Measurements from ENCODE around the gene ESYT2. TPM values are rescaled to one million over a fixed set of nuclear protein-coding genes. Genes with fewer than 3 reads are reported as not detected.

The ESYT2 gene
- total RNA-seq, 6 experiments from 2014 or later = 46.1 to 57.8 (median 52.5) TPM

GRCh38 chr7:158849768-158850544 lies 20.6 kb upstream of the ESYT2 start:
- peaks cover 15% of the 10 kb centered on the region; the same call in 1 of the 2 replicates for H3K4me1 Mint-ChIP-seq (ENCODE audit: low read depth)
- no peak for TF ChIP-seq CTCF (IDR thresholded peaks at IDR 0.05)
- no peak for DNase-seq
- no peaks in the 10 kb centered on the region; the same call in 1 of the 2 replicates for H3K9me3 Mint-ChIP-seq
- H3K27ac Mint-ChIP-seq = no peak overlapping the region
- no peaks in the 10 kb centered on the region for H3K27me3 Mint-ChIP-seq (ENCODE audit: insufficient read depth)
- peaks cover 4% of the 10 kb centered on the region; the same call in 1 of the 2 replicates for H3K36me3 Mint-ChIP-seq (ENCODE audit: low read depth)
- no peak overlapping the region for H3K4me3 Mint-ChIP-seq

- H3K4me1 Mint-ChIP-seq (ENCODE audit: low read depth) = peaks cover 12% of the 10 kb centered on the region; the same call in 1 of the 2 replicates
- H3K27me3 Mint-ChIP-seq (ENCODE audit: insufficient read depth) = no peaks in the 10 kb centered on the region
- peaks cover 4% of the 10 kb centered on the region; the same call in 1 of the 2 replicates for H3K36me3 Mint-ChIP-seq (ENCODE audit: low read depth)
- H3K4me3 Mint-ChIP-seq = no peak overlapping the region
- DNase-seq = no peak
- TF ChIP-seq CTCF (IDR thresholded peaks at IDR 0.05) = no peak
- no peaks in the 10 kb centered on the region; the same call in 1 of the 2 replicates for H3K9me3 Mint-ChIP-seq
- H3K27ac Mint-ChIP-seq = no peak overlapping the region
Measured at GRCh38 chr7:158849442-158849767, 20.1 kb upstream of the ESYT2 start.

- H3K27me3 Mint-ChIP-seq (ENCODE audit: insufficient read depth) = peaks cover 4% of the 10 kb centered on the region; the same call in 1 of the 2 replicates
- H3K27ac Mint-ChIP-seq = peak overlapping the region; percentile 63
- DNase-seq = no peak
- H3K4me3 Mint-ChIP-seq = peak overlapping the region; percentile 71; the same call in 1 of the 2 replicates
- H3K4me1 Mint-ChIP-seq (ENCODE audit: low read depth) = peaks cover 17% of the 10 kb centered on the region; the same call in 1 of the 2 replicates
- peaks cover 4% of the 10 kb centered on the region; the same call in 1 of the 2 replicates for H3K36me3 Mint-ChIP-seq (ENCODE audit: low read depth)
- TF ChIP-seq CTCF (IDR thresholded peaks at IDR 0.05) = no peak
- no peaks in the 10 kb centered on the region; the same call in 1 of the 2 replicates for H3K9me3 Mint-ChIP-seq
Measured at GRCh38 chr7:158847451-158847866, 18.1 kb upstream of the ESYT2 start.

- TF ChIP-seq CTCF (IDR thresholded peaks at IDR 0.05) = no peak
- Mint-ChIP-seq H3K36me3 (ENCODE audit: low read depth) (peaks cover 4% of the 10 kb centered on the region; the same call in 1 of the 2 replicates), H3K27me3 (ENCODE audit: insufficient read depth) (peaks cover 4% of the 10 kb centered on the region; the same call in 1 of the 2 replicates), H3K9me3 (no peaks in the 10 kb centered on the region; the same call in 1 of the 2 replicates), H3K4me1 (ENCODE audit: low read depth) (peaks cover 17% of the 10 kb centered on the region; the same call in 1 of the 2 replicates), H3K4me3 (no peak overlapping the region), H3K27ac (no peak overlapping the region)
- DNase-seq = no peak
Measured at GRCh38 chr7:158846304-158846703, 17.0 kb upstream of the ESYT2 start.

- H3K4me1 Mint-ChIP-seq (ENCODE audit: low read depth) = peaks cover 17% of the 10 kb centered on the region; the same call in 1 of the 2 replicates
- peaks cover 9% of the 10 kb centered on the region; the same call in 1 of the 2 replicates for H3K27me3 Mint-ChIP-seq (ENCODE audit: insufficient read depth)
- no peak overlapping the region for H3K27ac Mint-ChIP-seq
- TF ChIP-seq CTCF (IDR thresholded peaks at IDR 0.05) = no peak
- no peaks in the 10 kb centered on the region; the same call in 1 of the 2 replicates for H3K9me3 Mint-ChIP-seq
- no peak overlapping the region for H3K4me3 Mint-ChIP-seq
- DNase-seq = no peak
- H3K36me3 Mint-ChIP-seq (ENCODE audit: low read depth) = peaks cover 4% of the 10 kb centered on the region; the same call in 1 of the 2 replicates
Measured at GRCh38 chr7:158843771-158844170, 14.5 kb upstream of the ESYT2 start.

Measured in HFFc6 (cell line).